HepG2 (cell line): Measurements from ENCODE around the gene ARHGAP45. TPM values are rescaled to one million over a fixed set of nuclear protein-coding genes. Genes with fewer than 3 reads are reported as not detected.

Experiments
- ARID4A ChIP-seq: sonication (generic); formaldehyde crosslinking; IDR thresholded peaks from 2 replicates; pipeline ENCODE4 v1.5.0; 2020; ENCODE audit warnings: mild to moderate bottlenecking, missing genetic modification reagents, borderline replicate concordance
- DMTF1 ChIP-seq: sonication (generic); formaldehyde crosslinking; IDR thresholded peaks from 2 replicates; pipeline ENCODE4 v1.4.0; 2020; ENCODE audit warnings: mild to moderate bottlenecking, missing genetic modification reagents
- HNRNPLL ChIP-seq: fragments of 200-400 bp; formaldehyde crosslinking; IDR thresholded peaks from 2 replicates; pipeline ENCODE4 v1.6.1; 2017; ENCODE audit warnings: mild to moderate bottlenecking, low read depth, low read length; ENCODE audit not compliant: poor library complexity, severe bottlenecking
- IKZF5 ChIP-seq: IDR thresholded peaks from 2 replicates; pipeline ENCODE4 v1.6.1; 2018; ENCODE audit warnings: missing genetic modification reagents, mild to moderate bottlenecking, missing compliant biosample characterization
- MATR3 ChIP-seq: sonication (generic); formaldehyde crosslinking; IDR thresholded peaks from 2 replicates; pipeline ENCODE4 v1.4.0; 2020; ENCODE audit warnings: missing genetic modification reagents
- NRL ChIP-seq: sonication (generic); formaldehyde crosslinking; IDR thresholded peaks from 2 replicates; pipeline ENCODE4 v1.5.0; 2020; ENCODE audit warnings: missing genetic modification reagents, mild to moderate bottlenecking, moderate library complexity, borderline replicate concordance
- RNF2 ChIP-seq: fragments of 450-650 bp; conservative IDR thresholded peaks from 2 replicates; pipeline ENCODE4 v1.6.1; 2016; ENCODE audit warnings: low read depth
- TMF1 ChIP-seq: sonication (generic); formaldehyde crosslinking; IDR thresholded peaks from 2 replicates; pipeline ENCODE4 v1.8.1; 2022; ENCODE audit warnings: low read depth, missing genetic modification reagents
- UBTF ChIP-seq: sonication (generic); formaldehyde crosslinking; IDR thresholded peaks from 2 replicates; pipeline ENCODE4 v1.4.0; 2020; ENCODE audit warnings: mild to moderate bottlenecking, missing genetic modification reagents
- ZFP62 ChIP-seq: sonication (generic); formaldehyde crosslinking; IDR thresholded peaks from 2 replicates; pipeline ENCODE4 v1.4.0; 2020; ENCODE audit warnings: missing genetic modification reagents
- ZFP82 ChIP-seq: sonication (generic); formaldehyde crosslinking; IDR thresholded peaks from 2 replicates; pipeline ENCODE4 v1.5.1; 2020; ENCODE audit warnings: mild to moderate bottlenecking, missing genetic modification reagents, borderline replicate concordance
- ZNF20 ChIP-seq: sonication (generic); formaldehyde crosslinking; IDR thresholded peaks from 2 replicates; pipeline ENCODE4 v1.4.0; 2020; ENCODE audit warnings: mild to moderate bottlenecking, moderate library complexity, missing genetic modification reagents
- ZNF225 ChIP-seq: sonication (generic); formaldehyde crosslinking; IDR thresholded peaks from 2 replicates; pipeline ENCODE4 v1.4.0; 2020; ENCODE audit warnings: mild to moderate bottlenecking, missing genetic modification reagents
- ZNF331 ChIP-seq: sonication (generic); formaldehyde crosslinking; IDR thresholded peaks from 2 replicates; pipeline ENCODE4 v1.4.0; 2020; ENCODE audit warnings: missing genetic modification reagents
- ZNF724P ChIP-seq: sonication (generic); formaldehyde crosslinking; IDR thresholded peaks from 2 replicates; pipeline ENCODE4 v1.8.0; 2022; ENCODE audit warnings: missing genetic modification reagents, borderline replicate concordance
- ZNF776 ChIP-seq: sonication (generic); formaldehyde crosslinking; IDR thresholded peaks from 2 replicates; pipeline ENCODE4 v1.4.0; 2020; ENCODE audit warnings: mild to moderate bottlenecking, missing genetic modification reagents
- ZNF883 ChIP-seq: sonication (generic); formaldehyde crosslinking; IDR thresholded peaks from 2 replicates; pipeline ENCODE4 v1.5.1; 2020; ENCODE audit warnings: mild to moderate bottlenecking, missing genetic modification reagents; ENCODE audit errors: not compliant biosample characterization
- polyA plus RNA-seq, 8 experiments: library from polyadenylated mRNA; depleted of rRNA in 3 of 8; stranded (reverse) in 7 of 8; unstranded in 1 of 8; fragments of >200 nt; fragmentation: Illumina TruSeq in 4 of 8; extraction: Trizol in 4 of 8; gene quantifications; 2 replicates each; pipeline versions ENCODE4 v1.2.1 to v1.2.3, GENCODE V29; 2011 to 2016; ENCODE audit warnings: low read depth in 4 of 8, missing spikeins in 1 of 8, mixed read lengths in 1 of 8; ENCODE audit not compliant: insufficient read depth in 1 of 8
- total RNA-seq, 5 experiments: library from RNA; depleted of rRNA; stranded (reverse); fragments of >200 nt; fragmentation: Illumina TruSeq; extraction: Trizol; gene quantifications; 2 replicates each; pipeline ENCODE4 v1.2.3, GENCODE V29; 2016; ENCODE audit warnings: low read depth in 1 of 5

ARHGAP45 gene
- total and polyA plus RNA-seq, 2 of the 13 experiments (the other 11 are each of a cell fraction or from before 2014, with no cell fraction given) = 0.84 to 32.0 TPM

- TF ChIP-seq ZNF225 (CRISPR knock-in tag) (peak; percentile 79; the same call in 1 of the 2 replicates), DMTF1 (0 out of 2 replicates have a peak, but pooled peaks have one; percentile 60), TMF1 (CRISPR knock-in tag) (peak; percentile 88), ZFP82 (CRISPR knock-in tag) (peak; percentile 56; the same call in 1 of the 2 replicates), ZNF776 (CRISPR knock-in tag) (peak; percentile 72; the same call in 1 of the 2 replicates), IKZF5 (CRISPR knock-in tag) (peak; percentile 28), NRL (CRISPR knock-in tag) (peak; percentile 95), ZNF20 (CRISPR knock-in tag) (no peak), HNRNPLL (peak; percentile 38), ZNF724P (CRISPR knock-in tag) (peak; percentile 86; the same call in 1 of the 2 replicates), UBTF (CRISPR knock-in tag) (peak; percentile 78), ZNF331 (CRISPR knock-in tag) (0 out of 2 replicates have a peak, but pooled peaks have one; percentile 53), ARID4A (CRISPR knock-in tag) (peak; percentile 83), MATR3 (CRISPR knock-in tag) (no peak), ZFP62 (no peak), RNF2 (peak; percentile 81), ZNF883 (CRISPR knock-in tag) (peak; percentile 60)
Measured at GRCh38 chr19:1050989-1051788, 15.8 kb upstream of the ARHGAP45 start (continued).
